Naive thymus-derived CD8-positive, alpha-beta T cell (primary cell): Measurements from ENCODE around the gene LST1. TPM values are rescaled to one million over a fixed set of nuclear protein-coding genes. Genes with fewer than 3 reads are reported as not detected.
A peak's percentile ranks its signal among the peaks of the same experiment; 100 is the strongest.
"Not testable (repeated sequence)": the region's sequence is repeated elsewhere in the genome, so short reads cannot be mapped to it uniquely, and the experiment has no call there.

ENCODE experiments used
- ATAC-seq, 2 donors: fragments of 150-1000 bp; cut with Tn5 transposase in 1 of 2; sonication (Bioruptor Pico), chemical (Tn5 transposase) in 1 of 2; 1 replicate in 1 of 2; 2 replicates in 1 of 2; pipeline ENCODE4 v1.10.0; 2021; ENCODE audit warnings: mild to moderate bottlenecking in 2 of 2, moderate library complexity in 2 of 2
- POLR2A ChIA-PET: fragments of 350-600 bp; sonication (Branson Sonifier 250); formaldehyde crosslinking; loops from one replicate; lab custom pipeline; 2021; ENCODE audit warnings: antibody characterized with exemption; lab: Charles Lee
- DNase-seq, 10 donors: peaks; one replicate each; pipeline versions ENCODE4 v3.0.0 to v3.0.0-alpha.2; 2020 to 2022
- H3K27ac Mint-ChIP-seq, 10 donors: one replicate each; pipeline ENCODE4 v1.8.0; 2020 to 2022; ENCODE audit warnings: mild to moderate bottlenecking in 10 of 10, mixed read lengths in 10 of 10, moderate library complexity in 4 of 10, inconsistent platforms in 1 of 10
- H3K27me3 Mint-ChIP-seq, 5 donors: one replicate each; pipeline ENCODE4 v1.8.0; 2021 to 2022; ENCODE audit warnings: mixed read lengths in 5 of 5
- H3K36me3 Mint-ChIP-seq, 3 donors: one replicate each; pipeline ENCODE4 v1.8.0; 2020 to 2022; ENCODE audit warnings: mixed read lengths in 3 of 3, mild to moderate bottlenecking in 2 of 3, inconsistent platforms in 1 of 3
- H3K4me1 Mint-ChIP-seq, 4 donors: one replicate each; pipeline ENCODE4 v1.8.0; 2021 to 2022; ENCODE audit warnings: mixed read lengths in 4 of 4
- H3K4me3 Mint-ChIP-seq, 10 donors: one replicate each; pipeline ENCODE4 v1.8.0; 2020 to 2022; ENCODE audit warnings: mild to moderate bottlenecking in 10 of 10, mixed read lengths in 10 of 10, moderate library complexity in 6 of 10, inconsistent platforms in 1 of 10
- H3K9me3 Mint-ChIP-seq, 9 donors: one replicate each; pipeline ENCODE4 v1.8.0; 2020 to 2022; ENCODE audit warnings: mixed read lengths in 9 of 9, mild to moderate bottlenecking in 3 of 9, inconsistent platforms in 1 of 9, moderate library complexity in 1 of 9
- polyA plus RNA-seq, 3 donors: library from polyadenylated mRNA; unstranded; fragments of 300-500 nt; fragmentation: Illumina TruSeq; gene quantifications; one replicate each; pipeline ENCODE4 v1.2.3, GENCODE V29; 2021
- total RNA-seq, 8 experiments: library from RNA in 2 of 8; stranded (reverse) in 2 of 8; gene quantifications; one replicate each; pipeline ENCODE4 v1.2.3 and lab custom pipeline; 2021 to 2026

The LST1 gene
- total and polyA plus RNA-seq, 5 experiments from 2014 or later = 13.4 to 19.1 (median 15.0) TPM

DNA sequence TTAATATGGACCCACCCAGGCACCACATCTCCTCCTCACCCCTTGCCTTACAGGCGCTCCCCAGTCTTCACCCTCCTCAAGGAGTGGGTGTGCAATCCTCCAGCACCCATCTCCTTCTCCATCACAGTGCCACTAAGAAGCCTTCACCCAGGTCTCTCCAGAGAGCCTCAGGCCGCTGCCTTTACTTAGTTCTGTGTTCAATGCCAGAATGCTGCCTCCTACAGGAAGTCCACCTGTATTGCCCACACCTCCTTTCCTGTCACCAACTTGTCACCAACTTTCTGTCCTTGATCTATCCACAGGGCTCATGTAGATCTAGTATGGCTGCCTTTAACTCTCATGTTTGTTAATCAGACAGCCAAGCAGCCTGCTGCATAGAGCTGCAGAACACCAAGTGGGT lies 586 bp upstream of the LST1 start:
- ATAC-seq (peak; percentile 6 to 28), DNase-seq (peak in 4 of 10 donors; percentile 30 to 67 (median 50))
- Mint-ChIP-seq H3K36me3 (peaks cover 7 to 15% (median 9%) of the 10 kb centered on the region in 3 donors), H3K27me3 (no peaks in the 10 kb centered on the region), H3K4me1 (peaks cover 39 to 81% (median 74%) of the 10 kb centered on the region in 4 donors), H3K27ac (peak overlapping the region; percentile 92 to 100 (median 98)), H3K9me3 (no peaks in the 10 kb centered on the region), H3K4me3 (peak overlapping the region; percentile 51 to 89 (median 83))
- POLR2A ChIA-PET = interaction anchor here (0.5 to 38.0 kb wide), 9 partner anchors 0 to 1387 kb away, joined by 3 to 1584 read pairs (median 9); partner anchors contain the start of genes BAG6, DDX39B, LST1 and LTA

DNA sequence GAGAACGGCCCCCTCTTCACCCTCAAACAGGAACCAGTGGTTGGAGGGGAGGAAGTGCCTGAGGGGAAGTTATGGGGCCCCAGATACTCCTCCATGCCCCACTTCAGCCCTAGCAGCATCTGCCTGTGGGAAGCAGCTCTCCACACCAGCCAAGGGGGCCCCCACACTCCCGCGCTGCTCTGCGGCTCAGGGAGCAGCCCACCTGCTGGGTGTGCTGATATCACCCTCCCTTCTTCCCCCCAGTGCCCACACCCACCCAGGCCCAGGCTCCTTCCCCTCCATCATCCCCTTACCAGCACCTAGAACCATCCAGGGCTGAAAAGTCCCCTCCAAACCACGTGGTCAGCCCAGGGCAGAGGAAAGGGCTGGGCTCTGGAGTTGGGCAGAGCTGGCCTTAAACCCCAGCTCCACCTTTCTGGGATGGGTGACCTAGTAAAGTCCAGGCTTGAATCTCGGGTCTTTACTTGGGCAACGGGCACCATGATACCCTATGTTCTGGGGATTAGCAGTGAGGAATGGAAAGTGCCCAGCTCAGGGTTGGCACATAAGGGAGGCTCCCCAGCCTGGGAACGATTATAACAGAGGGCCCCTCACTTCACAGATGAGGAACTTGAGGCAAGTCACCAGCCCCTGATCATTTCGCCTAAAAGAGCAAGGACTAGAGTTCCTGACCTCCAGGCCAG lies 663 bp downstream of the LST1 start:
- peak overlapping the region; percentile 51 to 89 (median 83) for H3K4me3 Mint-ChIP-seq
- DNase-seq = peak in 4 of 10 donors; percentile 23 to 63 (median 33)
- peaks cover 0 to 6% (median 0%) of the 10 kb centered on the region in 3 donors for H3K36me3 Mint-ChIP-seq
- POLR2A ChIA-PET = interaction anchor here (0.5 to 38.0 kb wide), 6 partner anchors 1 to 65 kb away, joined by 4 to 1584 read pairs (median 11); partner anchors contain the start of genes BAG6, DDX39B, LST1 and LTA
- peaks cover 35 to 91% (median 77%) of the 10 kb centered on the region in 4 donors for H3K4me1 Mint-ChIP-seq
- H3K27ac Mint-ChIP-seq = peak overlapping the region; percentile 92 to 100 (median 98)
- no peaks in the 10 kb centered on the region for H3K9me3 Mint-ChIP-seq
- ATAC-seq = peak; percentile 47 to 49
- no peaks in the 10 kb centered on the region for H3K27me3 Mint-ChIP-seq

GRCh38 chr6:31587791-31588777 lies 2.0 kb downstream of the LST1 start:
- H3K27ac Mint-ChIP-seq = peak overlapping the region; percentile 92 to 99 (median 94)
- peaks cover 32 to 92% (median 81%) of the 10 kb centered on the region in 4 donors for H3K4me1 Mint-ChIP-seq
- H3K36me3 Mint-ChIP-seq = peaks cover 0 to 4% (median 0%) of the 10 kb centered on the region in 3 donors
- DNase-seq (no peak), ATAC-seq (no peak)
- POLR2A ChIA-PET = interaction anchor here (1.0 to 38.0 kb wide), 5 partner anchors 3 to 93 kb away, joined by 3 to 1584 read pairs (median 7); partner anchors contain the start of genes LST1, LTA, LTB and NCR3
- H3K4me3 Mint-ChIP-seq = peak overlapping the region; percentile 60 to 84 (median 76)
- no peaks in the 10 kb centered on the region for H3K27me3 Mint-ChIP-seq
- no peaks in the 10 kb centered on the region for H3K9me3 Mint-ChIP-seq

- Mint-ChIP-seq H3K4me3 (peak overlapping the region in 3 of 10 donors; percentile 20 to 62 (median 37)), H3K36me3 (peaks cover 0 to 4% (median 0%) of the 10 kb centered on the region in 3 donors), H3K27me3 (no peaks in the 10 kb centered on the region), H3K9me3 (no peaks in the 10 kb centered on the region), H3K4me1 (peaks cover 31 to 92% (median 84%) of the 10 kb centered on the region in 4 donors), H3K27ac (peak overlapping the region; percentile 77 to 98 (median 88))
- ATAC-seq (no peak), DNase-seq (no peak)
- POLR2A ChIA-PET = interaction anchor here (0.6 to 38.0 kb wide), 3 partner anchors 4 to 670 kb away, joined by 3 to 1584 read pairs (median 1584); partner anchors contain the start of genes LST1, LTA, LTB and NCR3
Measured at GRCh38 chr6:31588871-31589650, 3.0 kb downstream of the LST1 start.

GRCh38 chr6:31590691-31591090 lies 4.6 kb downstream of the LST1 start:
- H3K27me3 Mint-ChIP-seq, H3K9me3 Mint-ChIP-seq, DNase-seq, H3K36me3 Mint-ChIP-seq, ATAC-seq: not testable (repeated sequence)
- Mint-ChIP-seq H3K27ac (peak overlapping the region; percentile 46 to 98 (median 63)), H3K4me3 (peak overlapping the region in 1 of 10 donors; percentile 2), H3K4me1 (peaks cover 27 to 84% (median 80%) of the 10 kb centered on the region in 4 donors)
- POLR2A ChIA-PET = interaction anchor here (38.0 kb wide), 1 partner anchor 19 kb away, joined by 1584 read pairs; the partner anchor contains the start of genes LST1, LTA, LTB and TNF

- Mint-ChIP-seq H3K4me3 (peak overlapping the region; percentile 66 to 86 (median 76)), H3K4me1 (peaks cover 22 to 82% (median 77%) of the 10 kb centered on the region in 4 donors), H3K27ac (peak overlapping the region; percentile 86 to 96 (median 93)), H3K9me3 (no peaks in the 10 kb centered on the region), H3K27me3 (no peaks in the 10 kb centered on the region), H3K36me3 (peaks cover 0 to 4% (median 0%) of the 10 kb centered on the region in 3 donors)
- ATAC-seq (peak; percentile 14 to 27), DNase-seq (no peak)
- POLR2A ChIA-PET = interaction anchor here (0.7 to 38.0 kb wide), 10 partner anchors 20 to 1628 kb away, joined by 3 to 1584 read pairs (median 4); partner anchors contain the start of genes ATP6V1G2, GPANK1, LST1 and LTA
Measured at GRCh38 chr6:31592396-31592771, 6.3 kb downstream of the LST1 start.

- H3K36me3 Mint-ChIP-seq = no peaks in the 10 kb centered on the region
- peak; percentile 78 to 80 for ATAC-seq
- peak overlapping the region; percentile 46 to 90 (median 84) for H3K27ac Mint-ChIP-seq
- no peaks in the 10 kb centered on the region for H3K9me3 Mint-ChIP-seq
- H3K27me3 Mint-ChIP-seq = no peaks in the 10 kb centered on the region
- peak overlapping the region in 9 of 10 donors; percentile 30 to 74 (median 62) for H3K4me3 Mint-ChIP-seq
- POLR2A ChIA-PET = interaction anchor here (1.4 to 38.0 kb wide), 5 partner anchors 18 to 102 kb away, joined by 4 to 1584 read pairs (median 41); partner anchors contain the start of genes AIF1, ATP6V1G2, DDX39B and LST1
- peak in 7 of 10 donors; percentile 42 to 82 (median 79) for DNase-seq
- peaks cover 19 to 57% (median 54%) of the 10 kb centered on the region in 4 donors for H3K4me1 Mint-ChIP-seq
Measured at GRCh38 chr6:31597006-31597405, 10.9 kb downstream of the LST1 start.

GRCh38 chr6:31607317-31607716 lies 21.2 kb downstream of the LST1 start:
- ATAC-seq (no peak), DNase-seq (no peak)
- no peak overlapping the region for H3K27ac Mint-ChIP-seq
- H3K36me3 Mint-ChIP-seq = no peaks in the 10 kb centered on the region
- H3K9me3 Mint-ChIP-seq = no peaks in the 10 kb centered on the region
- H3K4me1 Mint-ChIP-seq = peaks cover 0 to 2% (median 0%) of the 10 kb centered on the region in 4 donors
- POLR2A ChIA-PET = interaction anchor here (0.7 to 1.2 kb wide), 2 partner anchors 22 to 37 kb away, joined by 3 to 9 read pairs; no protein-coding TSS in a partner anchor
- peaks cover 0 to 1% (median 0%) of the 10 kb centered on the region in 5 donors for H3K27me3 Mint-ChIP-seq
- no peak overlapping the region for H3K4me3 Mint-ChIP-seq

DNA sequence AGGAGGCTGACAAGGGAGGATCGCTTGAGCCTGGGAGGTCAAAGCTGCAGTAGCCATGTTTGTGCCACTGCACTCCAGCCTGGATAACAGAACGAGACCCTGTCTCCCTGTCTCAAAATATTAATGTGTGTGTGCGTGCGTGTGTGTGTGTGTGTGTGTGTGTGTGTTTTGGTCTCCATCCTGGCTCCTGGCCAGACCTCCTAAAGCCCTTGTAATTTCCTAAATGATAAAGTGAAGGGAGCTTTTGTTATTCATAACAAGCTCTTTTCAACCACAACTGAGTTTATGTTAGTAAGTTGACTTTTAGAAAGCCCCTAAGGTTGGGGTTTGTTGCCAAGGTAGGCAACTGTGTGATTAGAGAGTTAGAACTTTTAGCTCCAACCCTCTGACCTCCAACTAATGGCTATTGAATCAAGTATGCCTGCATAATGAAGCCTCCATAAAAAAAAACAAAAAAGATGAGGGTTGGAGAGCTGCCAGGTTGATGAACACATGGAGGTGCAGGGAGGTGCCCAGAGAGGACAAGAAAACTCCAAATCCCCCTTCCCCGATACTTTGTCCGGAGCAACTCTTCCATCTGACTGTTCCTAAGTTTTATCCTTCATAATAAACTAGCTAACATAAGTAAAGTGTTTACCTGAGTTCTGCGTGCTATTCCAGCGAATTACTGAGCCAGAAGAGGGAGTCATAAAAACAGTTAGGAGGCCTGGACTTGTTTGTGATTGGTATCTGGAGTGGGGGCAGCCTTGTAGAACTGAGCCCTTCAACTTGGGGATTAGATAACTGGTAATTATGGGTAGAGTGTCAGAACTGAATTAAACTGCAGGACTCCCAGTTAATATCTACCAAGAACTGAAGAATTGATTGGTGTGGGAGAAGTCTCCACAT lies 23.7 kb downstream of the LST1 start:
- H3K9me3 Mint-ChIP-seq = no peaks in the 10 kb centered on the region
- no peaks in the 10 kb centered on the region for H3K27me3 Mint-ChIP-seq
- no peaks in the 10 kb centered on the region for H3K36me3 Mint-ChIP-seq
- H3K27ac Mint-ChIP-seq = peak overlapping the region in 1 of 10 donors; percentile 42
- DNase-seq = no peak
- H3K4me1 Mint-ChIP-seq = peaks cover 4 to 11% (median 8%) of the 10 kb centered on the region in 4 donors
- no peak overlapping the region for H3K4me3 Mint-ChIP-seq
- POLR2A ChIA-PET = interaction anchor here (0.6 to 0.9 kb wide), 3 partner anchors 60 to 144 kb away, joined by 3 to 4 read pairs (median 3); partner anchors contain the start of gene NFKBIL1
- ATAC-seq = no peak

GRCh38 chr6:31610968-31611367 lies 24.9 kb downstream of the LST1 start:
- no peak overlapping the region for H3K4me3 Mint-ChIP-seq
- H3K4me1 Mint-ChIP-seq = peaks cover 14 to 23% (median 20%) of the 10 kb centered on the region in 4 donors
- H3K36me3 Mint-ChIP-seq = no peaks in the 10 kb centered on the region
- POLR2A ChIA-PET = no interaction called here
- ATAC-seq = no peak
- no peaks in the 10 kb centered on the region for H3K27me3 Mint-ChIP-seq
- no peak for DNase-seq
- peak overlapping the region in 2 of 10 donors; percentile 34 to 66 for H3K27ac Mint-ChIP-seq
- no peaks in the 10 kb centered on the region for H3K9me3 Mint-ChIP-seq
